ENCODE data around the gene SLC5A10.

- TF ChIP-seq CTCF (IDR thresholded peaks at IDR 0.05), result no peak
- no peak for TF ChIP-seq RAD21 (IDR thresholded peaks at IDR 0.05; ENCODE audit: low read length)
- no peak for TF ChIP-seq NFIC (IDR thresholded peaks at IDR 0.05; ENCODE audit: borderline replicate concordance)
- no peak for TF ChIP-seq EZH2phosphoT487 (IDR thresholded peaks at IDR 0.05; ENCODE audit: borderline replicate concordance, low read depth)
- TF ChIP-seq USF2 (IDR thresholded peaks at IDR 0.05; ENCODE audit: borderline replicate concordance, low read depth, low read length), result no peak
- no peak for TF ChIP-seq MXI1 (IDR thresholded peaks at IDR 0.05; ENCODE audit: low read depth, low read length)
- no peak for TF ChIP-seq TEAD4 (IDR thresholded peaks at IDR 0.05; ENCODE audit: borderline replicate concordance, insufficient read depth)
- no peak for TF ChIP-seq YY1 (IDR thresholded peaks at IDR 0.05; ENCODE audit: low read depth)
- TF ChIP-seq TAF1 (IDR thresholded peaks at IDR 0.05; ENCODE audit: borderline replicate concordance, low read depth, low read length), result no peak
- TF ChIP-seq POLR2AphosphoS5 (IDR thresholded peaks at IDR 0.05; ENCODE audit: low read depth, low read length), result no peak
- no peak for TF ChIP-seq SIN3A (IDR thresholded peaks at IDR 0.05; ENCODE audit: borderline replicate concordance, low read depth, low read length)
Observed at GRCh38 chr17:18971801-18972200, 19.8 kb downstream of the SLC5A10 start.
